ENCODE data around the gene KCNH2. TPM values are rescaled to one million over a fixed set of nuclear protein-coding genes. Genes with fewer than 3 reads are reported as not detected.

The KCNH2 gene
- total and polyA plus RNA-seq, 10 donors, result 0.67 to 5.1 (median 2.3) TPM

DNA sequence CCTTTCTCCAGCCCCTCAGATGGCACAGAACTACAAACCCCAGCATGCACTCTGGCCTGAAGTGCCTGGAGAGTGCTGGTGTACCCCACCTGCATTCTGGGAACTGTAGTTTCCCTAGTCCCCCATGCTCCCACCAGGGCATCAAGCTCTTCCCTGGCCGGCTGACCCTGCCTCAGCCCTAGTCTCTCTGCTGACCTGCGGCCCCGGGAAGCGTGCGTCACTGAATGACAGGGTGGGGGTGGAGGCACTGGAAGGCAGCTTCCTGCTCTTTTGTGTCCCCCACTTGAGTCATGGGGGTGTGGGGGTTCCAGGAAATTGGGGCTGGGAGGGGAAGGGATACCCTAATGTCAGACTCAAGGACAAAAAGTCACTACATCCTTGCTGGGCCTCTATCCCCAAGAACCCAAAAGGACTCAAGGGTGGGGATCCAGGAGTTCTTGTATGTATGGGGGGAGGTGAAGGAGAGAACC lies 14.7 kb upstream of the KCNH2 start:
- TF ChIP-seq, protein P1, sequence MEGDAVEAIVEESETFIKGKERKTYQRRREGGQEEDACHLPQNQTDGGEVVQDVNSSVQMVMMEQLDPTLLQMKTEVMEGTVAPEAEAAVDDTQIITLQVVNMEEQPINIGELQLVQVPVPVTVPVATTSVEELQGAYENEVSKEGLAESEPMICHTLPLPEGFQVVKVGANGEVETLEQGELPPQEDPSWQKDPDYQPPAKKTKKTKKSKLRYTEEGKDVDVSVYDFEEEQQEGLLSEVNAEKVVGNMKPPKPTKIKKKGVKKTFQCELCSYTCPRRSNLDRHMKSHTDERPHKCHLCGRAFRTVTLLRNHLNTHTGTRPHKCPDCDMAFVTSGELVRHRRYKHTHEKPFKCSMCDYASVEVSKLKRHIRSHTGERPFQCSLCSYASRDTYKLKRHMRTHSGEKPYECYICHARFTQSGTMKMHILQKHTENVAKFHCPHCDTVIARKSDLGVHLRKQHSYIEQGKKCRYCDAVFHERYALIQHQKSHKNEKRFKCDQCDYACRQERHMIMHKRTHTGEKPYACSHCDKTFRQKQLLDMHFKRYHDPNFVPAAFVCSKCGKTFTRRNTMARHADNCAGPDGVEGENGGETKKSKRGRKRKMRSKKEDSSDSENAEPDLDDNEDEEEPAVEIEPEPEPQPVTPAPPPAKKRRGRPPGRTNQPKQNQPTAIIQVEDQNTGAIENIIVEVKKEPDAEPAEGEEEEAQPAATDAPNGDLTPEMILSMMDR (IDR thresholded peaks at IDR 0.05 in 8 of 11, conservative IDR thresholded peaks at IDR 0.05 in 3 of 11), result no peak
- TF ChIP-seq POLR2AphosphoS5 (IDR thresholded peaks at IDR 0.05), result peak in 2 of 3 donors; percentile 52 to 56
- peak overlapping the region in 6 of 8 donors; percentile 46 to 78 (median 60) for H3K4me3 ChIP-seq
- 47 to 63% (median 52%) methylated on average over 3 to 5 of the region's 5 CpGs for WGBS, 5 donors
- DNase-seq, result peak; percentile 87
- H3K27me3 ChIP-seq (replicated peaks in 1 of 7), result peaks cover 0 to 41% (median 6%) of the 10 kb centered on the region in 7 donors
- H3K9me3 ChIP-seq, result peaks cover 0 to 21% (median 16%) of the 10 kb centered on the region in 8 donors
- intact Hi-C loops (cut with DNase I; ENCODE audit: low total_unique reads), result no loop called here
- H3K4me1 ChIP-seq, result peaks cover 14 to 89% (median 66%) of the 10 kb centered on the region in 6 donors
- H3K27ac ChIP-seq, result peak overlapping the region; percentile 7 to 89 (median 77)
- H3K36me3 ChIP-seq, result peaks cover 0 to 19% (median 0%) of the 10 kb centered on the region in 6 donors

DNA sequence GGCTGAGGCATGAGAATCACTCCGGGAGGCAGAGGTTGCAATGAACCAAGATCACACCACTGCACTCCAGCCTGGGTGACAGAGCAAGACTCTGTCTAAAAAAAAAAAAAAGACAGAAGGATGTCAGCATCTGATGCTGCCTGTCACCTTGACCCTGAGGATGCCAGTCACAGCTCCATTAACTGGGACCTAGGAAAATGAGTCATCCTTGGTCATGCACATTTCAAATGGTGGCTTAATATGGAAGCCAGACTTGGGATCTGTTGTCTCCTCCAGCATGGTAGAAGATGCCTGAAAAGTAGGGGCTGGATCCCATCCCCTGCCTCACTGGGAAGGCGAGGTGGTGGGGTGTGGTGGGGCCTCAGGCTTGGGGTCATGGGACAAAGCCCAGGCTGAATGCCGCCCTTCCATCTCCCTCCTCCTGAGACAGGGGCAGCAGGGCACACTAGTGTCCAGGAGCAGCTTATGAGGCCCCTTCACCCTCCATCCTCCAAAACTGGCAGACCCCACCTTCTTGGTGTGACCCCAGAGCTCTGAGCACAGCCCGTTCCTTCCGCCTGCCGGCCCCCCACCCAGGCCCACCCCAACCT lies 14.0 kb upstream of the KCNH2 start:
- TF ChIP-seq POLR2A (IDR thresholded peaks at IDR 0.05) (no peak), POLR2AphosphoS5 (IDR thresholded peaks at IDR 0.05) (no peak)
- TF ChIP-seq, protein P1 (IDR thresholded peaks at IDR 0.05 in 8 of 11, conservative IDR thresholded peaks at IDR 0.05 in 3 of 11), result no peak
- H3K4me3 ChIP-seq, result no peak overlapping the region
- no peak for DNase-seq
- H3K9me3 ChIP-seq, result peaks cover 0 to 21% (median 16%) of the 10 kb centered on the region in 8 donors
- H3K27me3 ChIP-seq (replicated peaks in 1 of 7), result peaks cover 0 to 41% (median 6%) of the 10 kb centered on the region in 7 donors
- peak overlapping the region; percentile 7 to 89 (median 77) for H3K27ac ChIP-seq
- WGBS, 5 donors, result 70 to 88% (median 72%) methylated on average over 6 of the region's 6 CpGs
- intact Hi-C loops (cut with DNase I; ENCODE audit: low total_unique reads), result no loop called here
- H3K4me1 ChIP-seq, result peaks cover 14 to 85% (median 63%) of the 10 kb centered on the region in 6 donors
- peaks cover 0 to 12% (median 0%) of the 10 kb centered on the region in 6 donors for H3K36me3 ChIP-seq

DNA sequence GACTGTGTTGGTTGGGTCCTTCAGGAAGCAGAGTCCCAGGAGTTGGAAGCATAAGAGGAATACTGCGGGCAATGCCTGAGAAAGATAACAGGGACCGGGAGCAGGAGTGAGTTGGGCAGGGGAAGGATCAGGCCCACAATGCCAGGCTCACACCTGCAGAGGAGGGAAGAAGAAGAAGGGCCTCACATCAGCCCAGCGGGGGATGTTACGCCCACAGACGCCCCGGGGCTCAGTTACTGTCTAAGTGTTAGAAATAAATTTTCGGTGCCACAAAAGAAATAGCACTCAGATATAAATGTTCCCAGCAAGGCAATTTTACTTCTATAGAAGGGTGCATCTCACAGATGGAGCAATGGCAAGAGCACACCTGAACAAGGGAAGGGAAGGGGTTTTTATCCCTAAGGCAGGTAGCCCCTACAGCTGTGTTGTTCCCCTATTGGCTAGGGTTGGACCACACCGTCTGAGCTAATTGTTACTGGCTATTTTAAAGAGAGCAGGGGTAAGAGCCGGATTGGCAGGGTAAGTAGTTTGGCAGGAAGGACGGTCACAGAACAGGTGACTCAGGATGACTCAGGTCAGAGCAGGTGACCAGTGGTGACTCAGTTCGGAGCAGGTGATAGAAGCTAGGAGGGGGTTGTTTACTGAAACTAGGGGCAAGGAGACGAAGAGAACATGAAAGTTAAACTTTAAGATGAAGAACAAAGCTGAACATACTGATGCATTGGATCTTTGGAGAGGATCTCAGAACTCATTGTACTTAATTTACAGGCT lies 12.5 kb upstream of the KCNH2 start, which contains the start of gene NOS3:
NOS3 (plus strand) TSS at position 602 of the 771 bp plus-strand sequence. CDS start 2,787 bp downstream, outside the sequence.
- intact Hi-C loops (cut with DNase I; ENCODE audit: low total_unique reads), result no loop called here
- DNase-seq, result no peak
- Histone ChIP-seq H3K4me1 (peaks cover 14 to 87% (median 60%) of the 10 kb centered on the region in 6 donors), H3K27me3 (replicated peaks in 1 of 7) (peaks cover 0 to 45% (median 0%) of the 10 kb centered on the region in 7 donors), H3K27ac (peak within 1 kb of the TSS; percentile 49 to 89 (median 83)), H3K36me3 (peaks cover 0 to 4% (median 0%) of the 10 kb centered on the region in 6 donors), H3K4me3 (no peak within 1 kb of the TSS), H3K9me3 (peaks cover 0 to 21% (median 16%) of the 10 kb centered on the region in 8 donors)
- no peak for TF ChIP-seq POLR2AphosphoS5 (IDR thresholded peaks at IDR 0.05)
- no peak for TF ChIP-seq POLR2A (IDR thresholded peaks at IDR 0.05)
- TF ChIP-seq, protein P1 (IDR thresholded peaks at IDR 0.05 in 8 of 11, conservative IDR thresholded peaks at IDR 0.05 in 3 of 11), result no peak
- WGBS, 5 donors, result 82 to 88% (median 84%) methylated on average over 12 of the region's 12 CpGs
